Measurements from ENCODE around the gene USP3.

Gene USP3

GRCh38 chr15:63638839-63639238, 134.4 kb downstream of the USP3 start:
- Histone ChIP-seq H3K4me3 (ENCODE audit: low read depth, low read length) (no peak overlapping the region), H2BK5ac (ENCODE audit: low read depth, low read length, poor library complexity) (no peak overlapping the region), H4K8ac (ENCODE audit: low read depth, low read length) (no peak overlapping the region), H3K36me3 (ENCODE audit: control insufficient read depth in 1 of 2, insufficient read depth in 2 of 2, low read length in 2 of 2) (peaks cover 15 to 32% of the 10 kb centered on the region in 2 experiments), H3K4me1 (ENCODE audit: control insufficient read depth in 1 of 2, insufficient read depth in 2 of 2, low read length in 2 of 2) (no peaks in the 10 kb centered on the region), H4K12ac (ENCODE audit: low read depth, low read length) (no peak overlapping the region), H3K9me3 (ENCODE audit: insufficient read depth, low read depth, low read length) (peaks cover 1% of the 10 kb centered on the region), H2AK5ac (ENCODE audit: low read length) (no peak overlapping the region), H2AFZ (ENCODE audit: insufficient read depth, low read length, poor library complexity) (no peak overlapping the region), H2BK12ac (ENCODE audit: low read length) (no peak overlapping the region), H3K4ac (ENCODE audit: low read depth, low read length) (no peak overlapping the region), H4K91ac (ENCODE audit: low read depth, low read length) (no peak overlapping the region), H3K4me2 (ENCODE audit: low read length) (no peak overlapping the region), H3K18ac (ENCODE audit: low read length) (no peak overlapping the region), H3K79me1 (ENCODE audit: low read length) (no peaks in the 10 kb centered on the region), H3K27ac (ENCODE audit: low read depth, low read length) (no peak overlapping the region), H3K23ac (ENCODE audit: low read length) (no peak overlapping the region), H3K27me3 (ENCODE audit: insufficient read depth, low read length) (no peaks in the 10 kb centered on the region), H3K79me2 (ENCODE audit: control insufficient read depth, insufficient read depth, low read length, poor library complexity) (no peaks in the 10 kb centered on the region), H3K14ac (ENCODE audit: low read length) (no peak overlapping the region), H3K9ac (ENCODE audit: low read length) (no peak overlapping the region), H2BK120ac (ENCODE audit: insufficient read depth, low read length, poor library complexity) (no peak overlapping the region)
- DNase-seq = no peak
- WGBS (ENCODE audit: extremely low coverage, insufficient coverage, insufficient read length) = no CpG with 5 or more reads among the region's 1 CpG

GRCh38 chr15:63640146-63640545, 135.8 kb downstream of the USP3 start:
- no peak for DNase-seq
- no peaks in the 10 kb centered on the region for H3K27me3 ChIP-seq (ENCODE audit: insufficient read depth, low read length)
- H3K36me3 ChIP-seq (ENCODE audit: control insufficient read depth in 1 of 2, insufficient read depth in 2 of 2, low read length in 2 of 2) = peaks cover 15 to 32% of the 10 kb centered on the region in 2 experiments
- H2AFZ ChIP-seq (ENCODE audit: insufficient read depth, low read length, poor library complexity) = no peak overlapping the region
- H3K4me2 ChIP-seq (ENCODE audit: low read length) = no peak overlapping the region
- H4K12ac ChIP-seq (ENCODE audit: low read depth, low read length) = no peak overlapping the region
- H3K14ac ChIP-seq (ENCODE audit: low read length) = no peak overlapping the region
- H3K9ac ChIP-seq (ENCODE audit: low read length) = no peak overlapping the region
- H3K23ac ChIP-seq (ENCODE audit: low read length) = no peak overlapping the region
- H3K79me2 ChIP-seq (ENCODE audit: control insufficient read depth, insufficient read depth, low read length, poor library complexity) = no peaks in the 10 kb centered on the region
- H3K9me3 ChIP-seq (ENCODE audit: insufficient read depth, low read depth, low read length) = peaks cover 1% of the 10 kb centered on the region
- no peak overlapping the region for H3K4ac ChIP-seq (ENCODE audit: low read depth, low read length)
- no peak overlapping the region for H2BK5ac ChIP-seq (ENCODE audit: low read depth, low read length, poor library complexity)
- no peak overlapping the region for H3K18ac ChIP-seq (ENCODE audit: low read length)
- H3K4me1 ChIP-seq (ENCODE audit: control insufficient read depth in 1 of 2, insufficient read depth in 2 of 2, low read length in 2 of 2) = no peaks in the 10 kb centered on the region
- no peak overlapping the region for H2AK5ac ChIP-seq (ENCODE audit: low read length)
- no peak overlapping the region for H2BK120ac ChIP-seq (ENCODE audit: insufficient read depth, low read length, poor library complexity)
- no peak overlapping the region for H4K8ac ChIP-seq (ENCODE audit: low read depth, low read length)
- WGBS (ENCODE audit: extremely low coverage, insufficient coverage, insufficient read length) = no CpG with 5 or more reads among the region's 3 CpGs
- H2BK12ac ChIP-seq (ENCODE audit: low read length) = no peak overlapping the region
- no peak overlapping the region for H4K91ac ChIP-seq (ENCODE audit: low read depth, low read length)
- no peaks in the 10 kb centered on the region for H3K79me1 ChIP-seq (ENCODE audit: low read length)
- H3K27ac ChIP-seq (ENCODE audit: low read depth, low read length) = no peak overlapping the region
- no peak overlapping the region for H3K4me3 ChIP-seq (ENCODE audit: low read depth, low read length)
